ENCODE results near the gene OR6N1.

Gene OR6N1

DNA sequence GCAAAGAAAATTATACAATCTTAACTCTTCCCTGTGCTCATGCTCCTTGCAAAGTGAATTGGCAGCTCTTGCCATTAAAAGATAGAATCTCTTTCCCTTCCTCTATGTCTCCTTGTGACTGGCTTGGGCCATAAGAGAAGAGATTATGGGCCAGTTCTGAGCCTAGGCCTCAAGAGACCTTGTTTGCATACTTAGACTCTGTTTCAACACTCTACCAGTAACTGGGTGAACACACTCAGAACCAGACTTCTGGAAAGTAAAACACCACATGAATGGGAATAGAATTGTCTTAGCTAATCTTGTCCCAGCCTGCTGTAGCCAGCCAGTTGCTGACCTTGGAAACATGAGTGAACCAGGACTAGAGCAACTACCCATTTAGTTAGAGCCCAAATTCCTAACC lies 36.1 kb downstream of the OR6N1 start:
- no peak for DNase-seq

DNA sequence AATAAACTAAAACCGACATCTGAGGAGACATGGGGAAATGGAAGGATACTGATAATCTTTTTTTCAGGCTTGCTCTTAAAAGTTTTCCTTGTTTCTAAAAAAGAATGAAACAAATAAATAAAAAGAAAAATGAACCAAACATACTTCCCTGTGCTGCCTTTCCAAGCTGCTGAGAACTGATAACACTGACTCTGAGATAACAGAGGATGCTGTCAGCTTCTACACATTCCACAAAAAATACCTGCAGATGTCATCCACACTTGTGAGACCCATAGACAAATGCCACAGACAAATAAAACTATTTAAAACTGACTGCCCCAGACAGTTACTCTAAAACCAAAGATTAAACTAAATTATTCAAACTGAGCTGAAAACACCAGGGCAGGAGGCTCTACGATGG lies 39.5 kb downstream of the OR6N1 start:
- no peak for DNase-seq

GRCh38 chr1:158731707-158732106 lies 40.3 kb downstream of the OR6N1 start:
- DNase-seq: no peak

- DNase-seq: no peak
These were observed 41.5 kb downstream of the OR6N1 start for GRCh38 chr1:158730453-158730852.

GRCh38 chr1:158728510-158729225 lies 43.3 kb downstream of the OR6N1 start:
- no peak for DNase-seq

- DNase-seq: no peak
These were observed 47.6 kb downstream of the OR6N1 start for GRCh38 chr1:158724442-158724841.

DNA sequence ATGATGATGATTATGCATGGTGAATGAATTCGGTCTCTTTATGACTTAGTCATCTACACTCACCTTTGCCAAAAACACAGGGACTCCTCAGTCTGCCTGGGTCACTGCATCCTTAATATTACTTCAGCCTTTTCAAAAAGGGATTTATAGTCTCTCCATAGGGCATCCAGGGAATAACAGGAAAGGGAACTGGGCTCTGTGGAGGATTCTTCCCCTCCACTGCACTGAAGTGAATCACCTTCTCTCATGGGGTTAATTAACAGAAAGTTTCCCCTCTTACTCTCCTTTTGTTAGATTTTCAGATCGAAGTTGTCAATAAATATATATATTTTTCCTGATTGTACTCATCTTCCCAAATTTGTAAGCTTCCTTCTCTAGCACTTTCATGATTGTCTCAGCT lies 51.4 kb downstream of the OR6N1 start, which contains the start of gene OR6K3:
Gene OR6K3, minus strand, starts transcription at position 101 of the 400 bp plus-strand sequence. CDS start 2,605 bp downstream, outside the sequence.
- DNase-seq: no peak

DNA sequence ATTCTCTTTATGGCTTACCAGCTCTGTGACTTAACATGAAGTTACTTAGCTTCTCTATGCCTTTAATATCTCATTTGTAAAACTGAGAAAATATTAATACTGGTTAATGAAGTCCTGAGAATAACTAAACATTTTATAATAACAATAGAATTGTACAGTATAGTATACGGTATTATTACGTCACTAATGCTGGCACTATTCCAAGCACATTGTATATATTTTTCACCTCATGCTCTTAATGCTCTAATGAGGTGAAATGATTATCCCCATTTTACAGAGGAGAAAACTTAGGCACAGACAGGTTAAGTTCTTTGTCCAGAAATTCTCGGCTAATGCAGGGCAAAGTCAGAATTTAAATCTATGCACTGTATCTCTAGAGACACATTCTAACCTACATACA lies 52.3 kb downstream of the OR6N1 start:
- no peak for DNase-seq

GRCh38 chr1:158717344-158717743 lies 54.7 kb downstream of the OR6N1 start:
- no peak for DNase-seq

GRCh38 chr1:158716335-158716734 lies 55.7 kb downstream of the OR6N1 start:
- no peak for DNase-seq

DNA sequence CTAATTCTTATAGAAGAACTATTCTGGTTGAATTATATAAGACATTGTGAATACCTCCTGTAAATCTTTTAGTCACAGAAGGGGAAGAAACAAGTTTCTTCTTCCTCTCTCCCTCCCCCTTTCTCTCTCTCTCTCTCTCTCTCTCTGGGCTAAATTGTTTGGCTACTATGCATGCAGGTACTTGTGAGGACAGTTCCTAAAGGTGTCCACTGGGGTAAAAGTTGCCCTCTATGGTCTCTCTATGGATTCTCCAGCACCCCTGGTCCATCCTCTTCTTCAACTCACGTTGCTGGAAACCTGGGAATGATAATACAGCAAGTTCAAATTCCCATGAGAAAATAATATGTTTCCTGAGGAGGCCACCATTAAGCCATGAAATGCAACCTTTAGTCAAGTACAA lies 57.2 kb downstream of the OR6N1 start:
- DNase-seq: no peak

Data from activated effector memory CD4-positive, alpha-beta T cell treated with Interleukin-2 at 50 U/mL for 16 hours (primary cell).